Thoracic aorta (tissue), 2 donors: ENCODE results near the gene TSEN34. TPM values are rescaled to one million over a fixed set of nuclear protein-coding genes. Genes with fewer than 3 reads are reported as not detected.

Experiments used
- ATAC-seq: fragments of 150-250 bp; one replicate; pipeline ENCODE4 v1.8.0; 2017; ENCODE audit warnings: low read depth; ENCODE audit not compliant: insufficient number of reproducible peaks, low FRiP score
- DNase-seq: peaks from one replicate; pipeline ENCODE4 v3.0.0-alpha.2; 2020; ENCODE audit warnings: low spot score
- H3K27ac ChIP-seq, 2 donors: fragments of 200-600 bp; sonication (generic); 1 replicate in 1 of 2; 2 replicates in 1 of 2; pipeline ENCODE4 v1.5.1; 2016; ENCODE audit warnings: mild to moderate bottlenecking in 2 of 2, moderate library complexity in 2 of 2
- H3K27me3 ChIP-seq: fragments of 200-600 bp; sonication (generic); replicated peaks from 2 replicates; pipeline ENCODE4 v1.6.0; 2016; ENCODE audit warnings: mild to moderate bottlenecking; ENCODE audit not compliant: insufficient read depth
- H3K36me3 ChIP-seq: fragments of 200-600 bp; sonication (generic); one replicate; pipeline ENCODE4 v1.5.1; 2016
- H3K4me1 ChIP-seq, 2 donors: fragments of 200-600 bp; sonication (generic); 1 replicate in 1 of 2; 2 replicates in 1 of 2; pipeline versions ENCODE4 v1.5.1 to v1.6.0; 2016; ENCODE audit warnings: low read depth in 2 of 2, mild to moderate bottlenecking in 1 of 2; ENCODE audit not compliant: control insufficient read depth in 1 of 2
- H3K4me3 ChIP-seq: fragments of 200-600 bp; sonication (generic); 2 replicates; pipeline ENCODE4 v1.5.1; 2016; ENCODE audit warnings: mild to moderate bottlenecking
- H3K9me3 ChIP-seq: fragments of 200-600 bp; sonication (generic); 2 replicates; pipeline ENCODE4 v1.5.1; 2016
- CTCF ChIP-seq: fragments of 200-600 bp; sonication (generic); IDR thresholded peaks from one replicate; pipeline ENCODE4 v1.5.1; 2019; ENCODE audit warnings: antibody characterized with exemption
- total RNA-seq, 2 donors: library from RNA; depleted of rRNA; stranded (reverse); fragments of >200 nt; gene quantifications; one replicate each; pipeline versions ENCODE4 v1.1.0 to v1.2.3, GENCODE V29; 2016

Gene TSEN34
- total RNA-seq, 2 donors from 2014 or later, result 38.5 to 60.7 TPM

GRCh38 chr19:54148158-54148557, 43.0 kb upstream of the TSEN34 start:
- Histone ChIP-seq H3K27ac (no peak overlapping the region), H3K36me3 (peaks cover 92% of the 10 kb centered on the region)

GRCh38 chr19:54149021-54149812, 41.9 kb upstream of the TSEN34 start:
- TF ChIP-seq CTCF, result no peak
- H3K27ac ChIP-seq, result no peak overlapping the region
- H3K36me3 ChIP-seq, result peaks cover 91% of the 10 kb centered on the region
- no peak overlapping the region for H3K4me3 ChIP-seq
- ATAC-seq (no peak), DNase-seq (no peak)
- H3K4me1 ChIP-seq, result no peaks in the 10 kb centered on the region
- no peaks in the 10 kb centered on the region for H3K27me3 ChIP-seq
- H3K9me3 ChIP-seq, result no peaks in the 10 kb centered on the region

More at GRCh38 chr19:54148158-54148557, 43.0 kb upstream of the TSEN34 start:
- DNase-seq, result no peak
- H3K4me1 ChIP-seq, result no peaks in the 10 kb centered on the region
- no peak for TF ChIP-seq CTCF
- H3K27me3 ChIP-seq, result no peaks in the 10 kb centered on the region
- no peak overlapping the region for H3K4me3 ChIP-seq
- no peak for ATAC-seq
- H3K9me3 ChIP-seq, result no peaks in the 10 kb centered on the region

- Histone ChIP-seq H3K27ac (no peak overlapping the region), H3K4me3 (no peak overlapping the region), H3K4me1 (no peaks in the 10 kb centered on the region), H3K36me3 (peaks cover 86% of the 10 kb centered on the region), H3K9me3 (no peaks in the 10 kb centered on the region), H3K27me3 (no peaks in the 10 kb centered on the region)
- no peak for TF ChIP-seq CTCF
- ATAC-seq, result no peak
- no peak for DNase-seq
Measured at GRCh38 chr19:54151362-54152035, 39.6 kb upstream of the TSEN34 start.

GRCh38 chr19:54152267-54152666, 38.8 kb upstream of the TSEN34 start:
- DNase-seq (no peak), ATAC-seq (no peak)
- no peak overlapping the region for H3K27ac ChIP-seq
- H3K36me3 ChIP-seq, result peaks cover 86% of the 10 kb centered on the region
- H3K4me3 ChIP-seq, result no peak overlapping the region
- no peak for TF ChIP-seq CTCF
- no peaks in the 10 kb centered on the region for H3K4me1 ChIP-seq
- H3K9me3 ChIP-seq, result no peaks in the 10 kb centered on the region
- H3K27me3 ChIP-seq, result no peaks in the 10 kb centered on the region

GRCh38 chr19:54152878-54153524, 38.1 kb upstream of the TSEN34 start:
- no peaks in the 10 kb centered on the region for H3K9me3 ChIP-seq
- no peak overlapping the region for H3K27ac ChIP-seq
- H3K36me3 ChIP-seq, result peaks cover 82% of the 10 kb centered on the region
- H3K4me3 ChIP-seq, result no peak overlapping the region
- ATAC-seq, result no peak
- DNase-seq, result no peak
- no peak for TF ChIP-seq CTCF
- no peaks in the 10 kb centered on the region for H3K27me3 ChIP-seq
- no peaks in the 10 kb centered on the region for H3K4me1 ChIP-seq
